NCI-H82 treated with DMSO at 0.1 percent for 48 hours (cell line): ENCODE measurements around the gene EFCAB8.
"Not testable (repeated sequence)": the region's sequence is repeated elsewhere in the genome, so short reads cannot be mapped to it uniquely, and the experiment has no call there.

Source experiments
- DNase-seq: peaks from one replicate; lab custom pipeline; 2025; ENCODE audit not compliant: unreplicated experiment; lab: John Stamatoyannopoulos, UW

Gene EFCAB8

GRCh38 chr20:32970973-32971300 is 112.2 kb downstream of the EFCAB8 start:
- no peak for DNase-seq

- no peak for DNase-seq
Measured at GRCh38 chr20:32971703-32972161, 113.0 kb downstream of the EFCAB8 start.

- no peak for DNase-seq
Measured at GRCh38 chr20:32972181-32973076, 113.7 kb downstream of the EFCAB8 start.

- DNase-seq, result no peak
Measured at GRCh38 chr20:32973077-32973717, 114.5 kb downstream of the EFCAB8 start.

- not testable (repeated sequence) for DNase-seq
Measured at GRCh38 chr20:32974204-32975064, 115.7 kb downstream of the EFCAB8 start.

- not testable (repeated sequence) for DNase-seq
Measured at GRCh38 chr20:32975121-32975520, 116.4 kb downstream of the EFCAB8 start.

- no peak for DNase-seq
Measured at GRCh38 chr20:32975698-32976674, 117.3 kb downstream of the EFCAB8 start.

- DNase-seq, result no peak
Measured at GRCh38 chr20:32976746-32977145, 118.0 kb downstream of the EFCAB8 start.

GRCh38 chr20:32977281-32978008 is 118.7 kb downstream of the EFCAB8 start:
- DNase-seq, result no peak

GRCh38 chr20:32978009-32978335 is 119.2 kb downstream of the EFCAB8 start:
- no peak for DNase-seq

- DNase-seq, result no peak
Measured at GRCh38 chr20:32979201-32979998, 120.7 kb downstream of the EFCAB8 start.

GRCh38 chr20:32980131-32980941 is 121.6 kb downstream of the EFCAB8 start:
- peak; percentile 90 for DNase-seq

GRCh38 chr20:32980990-32981389 is 122.3 kb downstream of the EFCAB8 start:
- no peak for DNase-seq

GRCh38 chr20:32982617-32983458 is 124.1 kb downstream of the EFCAB8 start:
- DNase-seq, result peak; percentile 80

- no peak for DNase-seq
Measured at GRCh38 chr20:32983459-32984112, 124.9 kb downstream of the EFCAB8 start.

GRCh38 chr20:32984196-32984595 is 125.5 kb downstream of the EFCAB8 start:
- peak; percentile 5 for DNase-seq
